PC-9 (cell line): Measurements from ENCODE around the gene LMBR1. TPM values are rescaled to one million over a fixed set of nuclear protein-coding genes. Genes with fewer than 3 reads are reported as not detected.

Experiments used
- BruUV-seq: library from RNA; stranded (reverse); fragments of 400-500 nt; replicated peaks from 2 replicates; lab custom pipeline; 2021; lab: Mats Ljungman, UMichigan
- CTCF ChIA-PET: fragments of 300-600 bp; sonication (Branson Sonifier 250); formaldehyde crosslinking; loops from one replicate; lab custom pipeline; 2022; ENCODE audit warnings: antibody characterized with exemption; lab: Charles Lee
- POLR2A ChIA-PET: fragments of 300-600 bp; sonication (Branson Sonifier 250); formaldehyde crosslinking; loops from one replicate; lab custom pipeline; 2022; ENCODE audit warnings: antibody characterized with exemption; ENCODE audit not compliant: unreplicated experiment; lab: Charles Lee
- DNase-seq, 2 experiments: peaks; one replicate each; pipeline versions ENCODE4 v3.0.0 to v3.0.0-alpha.2; 2015 to 2022; ENCODE audit warnings: mixed read lengths in 1 of 2
- H2AFZ ChIP-seq: fragments of 200-600 bp; sonication (generic); 2 replicates; pipeline ENCODE4 v1.8.1; 2017; ENCODE audit warnings: antibody characterized with exemption
- H3F3A ChIP-seq: fragments of 200-600 bp; sonication (generic); 2 replicates; pipeline ENCODE4 v1.8.1; 2017; ENCODE audit warnings: antibody characterized with exemption, mild to moderate bottlenecking, low read depth; ENCODE audit not compliant: insufficient read depth
- H3K27ac ChIP-seq: fragments of 200-600 bp; sonication (generic); 2 replicates; pipeline ENCODE4 v1.6.1; 2016; ENCODE audit warnings: mixed run types
- H3K27me3 ChIP-seq: fragments of 200-600 bp; sonication (generic); 2 replicates; pipeline ENCODE4 v1.6.1; 2016; ENCODE audit warnings: low read depth, mixed run types; ENCODE audit not compliant: insufficient read depth
- H3K36me3 ChIP-seq: fragments of 200-600 bp; sonication (generic); 2 replicates; pipeline ENCODE4 v1.6.1; 2016; ENCODE audit warnings: low read depth, mixed run types
- H3K4me1 ChIP-seq: fragments of 200-600 bp; sonication (generic); replicated peaks from 2 replicates; pipeline ENCODE4 v1.6.1; 2016; ENCODE audit warnings: mixed run types; ENCODE audit not compliant: insufficient read depth
- H3K4me2 ChIP-seq: fragments of 200-600 bp; sonication (generic); 2 replicates; pipeline ENCODE4 v1.6.1; 2017; ENCODE audit warnings: mixed run types
- H3K4me3 ChIP-seq: fragments of 200-600 bp; sonication (generic); 2 replicates; pipeline ENCODE4 v1.6.1; 2016; ENCODE audit warnings: mixed run types
- H3K79me2 ChIP-seq: fragments of 200-600 bp; sonication (generic); 2 replicates; pipeline ENCODE4 v1.6.1; 2017; ENCODE audit warnings: low read depth, mixed run types
- H3K9me2 ChIP-seq: fragments of 200-600 bp; sonication (generic); 2 replicates; pipeline ENCODE4 v1.8.1; 2017; ENCODE audit warnings: mild to moderate bottlenecking; ENCODE audit not compliant: insufficient read depth
- H3K9me3 ChIP-seq: fragments of 200-600 bp; sonication (generic); 2 replicates; pipeline ENCODE4 v1.8.1; 2016; ENCODE audit warnings: low read depth; ENCODE audit not compliant: insufficient read depth
- H4K20me1 ChIP-seq: fragments of 200-600 bp; sonication (generic); 2 replicates; pipeline ENCODE4 v1.8.1; 2017; ENCODE audit not compliant: insufficient read depth
- CTCF ChIP-seq: fragments of 200-600 bp; sonication (generic); conservative IDR thresholded peaks from 2 replicates; pipeline ENCODE4 v1.6.1; 2017; ENCODE audit warnings: mixed run types, antibody characterized with exemption, mild to moderate bottlenecking, moderate library complexity
- EZH2 ChIP-seq: fragments of 200-600 bp; sonication (generic); IDR thresholded peaks from 2 replicates; pipeline ENCODE4 v1.8.0; 2017; ENCODE audit warnings: antibody characterized with exemption, low read depth
- intact Hi-C: fragments of 100-400 bp; cut with micrococcal nuclease; formaldehyde crosslinking; loops from one replicate; pipeline ENCODE4 v1.10.0; 2022; ENCODE audit not compliant: unreplicated experiment
- total RNA-seq: library from RNA; stranded (reverse); gene quantifications from 2 replicates; pipeline ENCODE4 v1.2.3, GENCODE V29; 2021

LMBR1 gene
- total RNA-seq, 1 experiment from 2014 or later, result 85.0 TPM

GRCh38 chr7:156628562-156628961 is 264.4 kb downstream of the LMBR1 start:
- TF ChIP-seq CTCF (no peak), EZH2 (no peak)
- DNase-seq, result no peak
- Histone ChIP-seq H3K27me3 (peaks cover 44% of the 10 kb centered on the region), H3K4me3 (no peak overlapping the region), H3K4me1 (no peaks in the 10 kb centered on the region), H3K9me2 (no peaks in the 10 kb centered on the region), H3K36me3 (no peaks in the 10 kb centered on the region), H4K20me1 (no peaks in the 10 kb centered on the region), H3F3A (no peaks in the 10 kb centered on the region), H3K4me2 (no peak overlapping the region), H3K27ac (no peak overlapping the region), H2AFZ (no peak overlapping the region), H3K79me2 (no peaks in the 10 kb centered on the region), H3K9me3 (peaks cover 8% of the 10 kb centered on the region)
- POLR2A ChIA-PET, result no interaction called here
- intact Hi-C loops, result no loop called here
- CTCF ChIA-PET, result no interaction called here
- no TSS peak for BruUV-seq

Other genes starting within 250 kb of the LMBR1 start
- gene NOM1, start 56.5 kb upstream of the LMBR1 start, total RNA-seq, result 25.4 and 28.3 TPM in 2 replicates
- gene MNX1, start 117.5 kb upstream of the LMBR1 start, total RNA-seq, result 0.28 and 0.33 TPM in 2 replicates
- 71.0 and 77.6 TPM in 2 replicates for gene UBE3C, start 245.7 kb upstream of the LMBR1 start, total RNA-seq